GM19372 (cell line): ENCODE data around the gene SLC47A1.
"Not testable (repeated sequence)": the region's sequence is repeated elsewhere in the genome, so short reads cannot be mapped to it uniquely, and the experiment has no call there.

Source experiments
- ATAC-seq: cut with Tn5 transposase; IDR thresholded peaks from one replicate; pipeline ENCODE4 v1.9.1; 2021; ENCODE audit warnings: mild to moderate bottlenecking, low read depth, moderate library complexity; ENCODE audit not compliant: unreplicated experiment

The SLC47A1 gene, protein sequence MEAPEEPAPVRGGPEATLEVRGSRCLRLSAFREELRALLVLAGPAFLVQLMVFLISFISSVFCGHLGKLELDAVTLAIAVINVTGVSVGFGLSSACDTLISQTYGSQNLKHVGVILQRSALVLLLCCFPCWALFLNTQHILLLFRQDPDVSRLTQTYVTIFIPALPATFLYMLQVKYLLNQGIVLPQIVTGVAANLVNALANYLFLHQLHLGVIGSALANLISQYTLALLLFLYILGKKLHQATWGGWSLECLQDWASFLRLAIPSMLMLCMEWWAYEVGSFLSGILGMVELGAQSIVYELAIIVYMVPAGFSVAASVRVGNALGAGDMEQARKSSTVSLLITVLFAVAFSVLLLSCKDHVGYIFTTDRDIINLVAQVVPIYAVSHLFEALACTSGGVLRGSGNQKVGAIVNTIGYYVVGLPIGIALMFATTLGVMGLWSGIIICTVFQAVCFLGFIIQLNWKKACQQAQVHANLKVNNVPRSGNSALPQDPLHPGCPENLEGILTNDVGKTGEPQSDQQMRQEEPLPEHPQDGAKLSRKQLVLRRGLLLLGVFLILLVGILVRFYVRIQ

GRCh38 chr17:19533718-19534561 is at the start of gene SLC47A1:
Gene SLC47A1 (plus strand): TSS chr17:19533854. CDS start chr17:19533940, 86 bp downstream.
- no peak for ATAC-seq

- no peak for ATAC-seq
Measured at GRCh38 chr17:19485800-19486340, 47.8 kb upstream of the SLC47A1 start.

DNA sequence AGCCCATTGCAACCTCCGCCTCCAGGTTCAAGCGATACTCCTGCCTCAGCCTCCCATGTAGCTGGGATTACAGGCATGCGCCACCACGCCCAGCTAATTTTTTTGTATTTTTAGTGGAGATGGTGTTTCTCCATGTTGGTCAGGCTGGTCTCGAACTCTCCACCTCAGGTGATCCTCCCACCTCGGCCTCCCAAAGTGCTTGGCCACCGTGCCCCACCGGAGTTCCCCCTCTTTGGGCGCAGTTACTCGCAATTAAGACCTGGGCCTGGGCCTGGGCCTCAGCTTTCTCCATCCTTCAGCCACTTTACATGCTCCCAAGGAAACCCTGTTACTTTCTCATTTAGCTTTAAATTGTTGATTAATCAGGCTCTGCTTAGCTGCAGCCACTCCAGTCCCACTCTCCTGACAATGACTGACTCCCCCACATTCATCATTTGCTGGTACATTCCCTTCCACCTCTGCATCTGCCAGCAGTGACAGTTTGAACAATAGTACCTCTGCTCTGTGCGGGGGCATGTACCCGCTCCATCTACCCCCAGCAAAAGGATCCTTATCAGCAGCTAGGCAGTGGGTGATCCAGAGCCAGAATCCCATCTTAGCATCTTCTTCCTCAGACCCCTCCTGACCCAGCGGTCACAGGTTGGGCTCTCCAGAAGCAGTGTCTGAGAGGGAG is 47.2 kb upstream of the SLC47A1 start:
- ATAC-seq = no peak

DNA sequence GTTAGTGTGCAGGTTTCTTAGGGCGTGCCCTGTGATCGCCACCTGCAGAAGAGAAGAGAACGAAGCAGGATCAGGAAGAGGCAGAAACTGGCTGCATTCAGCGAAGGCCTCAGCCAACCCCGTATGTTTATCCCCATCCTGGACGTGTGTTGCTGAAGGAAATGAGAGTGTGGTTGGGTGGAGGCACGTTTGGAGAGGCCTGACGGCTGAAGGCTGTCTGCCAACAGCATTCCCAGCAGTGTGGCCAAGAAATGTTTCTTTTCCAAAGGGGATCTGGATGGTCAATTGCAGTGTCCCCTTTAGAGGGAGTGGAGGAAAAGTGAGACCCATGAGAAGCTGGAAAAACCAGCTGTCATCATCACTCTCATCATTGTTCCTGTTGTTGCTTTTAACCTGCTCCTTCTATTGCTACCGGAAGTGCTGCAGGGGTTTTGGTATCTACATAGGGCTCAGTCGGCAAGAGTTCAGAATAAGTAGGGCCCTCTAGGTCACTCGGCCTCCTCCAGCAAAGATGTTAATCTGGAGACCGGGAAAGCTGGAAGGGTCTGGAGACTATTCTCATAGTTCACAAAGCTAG is 46.5 kb upstream of the SLC47A1 start:
- no peak for ATAC-seq

DNA sequence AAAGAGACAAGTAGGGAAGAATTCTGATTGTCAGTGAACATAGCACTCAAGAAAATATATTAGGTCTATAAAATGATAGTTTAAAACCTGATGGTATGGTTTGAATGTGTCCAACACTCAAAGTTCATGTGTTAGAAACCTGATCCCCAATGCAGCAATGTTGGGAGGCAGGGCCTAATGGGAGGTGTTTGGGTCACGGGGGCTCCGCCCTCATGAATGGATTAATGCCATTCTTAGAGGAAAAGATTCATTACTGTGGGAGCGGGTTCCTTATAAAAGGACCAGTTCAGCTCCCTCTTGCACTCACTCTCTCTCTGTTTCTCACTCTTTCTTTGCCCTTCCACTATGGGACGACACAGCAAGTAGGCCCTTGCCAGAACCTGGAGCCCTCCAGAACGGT is 41.5 kb upstream of the SLC47A1 start:
- no peak for ATAC-seq

GRCh38 chr17:19494961-19495806 is 38.5 kb upstream of the SLC47A1 start:
- no peak for ATAC-seq

DNA sequence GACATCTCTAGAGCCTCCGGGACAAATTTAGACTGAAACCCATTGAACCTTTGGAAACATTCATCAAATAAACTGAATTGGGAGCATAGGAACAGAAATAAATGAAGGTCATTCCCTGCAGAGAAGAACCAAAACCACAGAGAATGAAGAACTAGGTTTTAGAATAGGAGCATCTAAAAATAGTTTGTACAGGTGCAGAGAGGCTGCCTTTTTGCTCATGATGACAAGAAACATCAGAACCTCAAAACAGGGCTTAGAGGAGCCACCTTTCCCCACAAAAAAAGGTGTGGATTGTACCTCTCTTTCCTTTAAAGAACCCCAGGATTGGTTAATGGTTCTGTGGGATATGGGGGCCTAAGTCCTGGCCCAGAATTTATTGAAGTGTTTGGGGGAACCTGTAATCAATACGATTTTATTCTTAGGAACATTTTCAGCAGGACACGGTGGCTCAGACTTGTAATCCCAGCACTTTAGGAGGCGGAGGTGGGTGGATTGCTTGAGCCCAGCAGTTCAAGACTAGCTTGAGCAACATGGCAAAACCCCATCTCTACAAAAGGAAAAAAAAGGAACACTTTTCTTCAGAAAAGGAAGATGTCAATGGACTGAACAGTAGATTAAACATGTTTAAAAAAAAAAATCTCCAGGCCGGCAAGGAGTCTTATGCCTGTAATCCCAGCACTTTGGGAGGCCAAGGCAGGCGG is 37.7 kb upstream of the SLC47A1 start:
- ATAC-seq = no peak

DNA sequence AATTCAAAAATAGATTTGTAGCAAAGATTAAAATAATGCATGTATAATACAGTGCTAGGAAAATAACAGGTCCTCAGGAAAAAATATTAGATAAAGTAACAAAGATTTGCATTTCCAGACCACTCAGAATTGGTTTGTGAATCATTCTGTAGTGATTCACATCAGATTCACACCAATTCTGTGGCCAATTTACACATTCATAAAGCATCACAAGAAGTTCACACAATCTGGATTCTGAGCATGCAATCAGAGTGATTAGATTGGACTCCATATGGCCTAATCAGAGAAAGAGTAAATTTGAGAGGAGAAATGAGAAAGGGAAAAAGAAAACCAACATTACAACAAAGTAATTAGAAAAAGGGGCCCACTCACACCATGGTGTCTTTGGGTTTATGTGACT is 36.0 kb upstream of the SLC47A1 start:
- no peak for ATAC-seq

DNA sequence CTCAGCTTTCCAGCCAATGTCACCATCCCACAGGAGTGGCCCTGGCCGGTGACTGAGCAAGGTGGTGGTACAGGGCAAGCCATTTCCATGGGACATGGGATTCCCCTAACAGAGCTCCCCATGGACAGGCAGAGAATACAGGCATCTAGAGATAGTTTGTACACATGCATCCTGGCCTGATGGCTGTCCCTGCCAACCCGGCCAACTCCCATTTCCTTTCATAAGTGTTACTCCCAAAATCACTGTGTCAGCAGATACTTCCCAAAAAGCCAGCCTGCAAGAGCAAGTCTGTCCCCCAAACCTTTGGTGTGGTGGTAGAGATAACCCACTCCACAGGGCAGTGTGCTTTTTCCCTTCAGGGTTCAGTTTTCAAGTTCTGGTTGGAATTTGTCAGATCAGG is 32.4 kb upstream of the SLC47A1 start:
- no peak for ATAC-seq

DNA sequence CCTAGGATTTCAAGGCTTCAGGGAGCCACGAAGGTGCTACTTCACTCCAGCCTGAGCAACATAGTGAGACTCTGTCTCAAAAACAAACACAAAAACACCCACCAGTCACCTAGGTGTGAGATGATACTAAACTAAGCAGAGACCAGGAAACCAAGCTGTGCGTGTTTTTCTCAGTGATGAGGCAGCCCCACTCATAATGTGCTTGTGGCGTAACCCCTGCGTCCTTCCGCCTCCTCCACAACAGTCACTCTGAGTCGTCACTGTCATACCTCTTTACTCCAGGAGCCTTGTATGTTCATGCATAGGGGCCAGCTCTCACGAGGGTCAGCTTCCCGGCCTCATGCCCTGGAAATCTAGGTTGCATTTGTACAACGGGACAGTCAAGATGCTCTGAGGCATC is 31.1 kb upstream of the SLC47A1 start:
- ATAC-seq = no peak

GRCh38 chr17:19505561-19505960 is 28.1 kb upstream of the SLC47A1 start:
- not testable (repeated sequence) for ATAC-seq

DNA sequence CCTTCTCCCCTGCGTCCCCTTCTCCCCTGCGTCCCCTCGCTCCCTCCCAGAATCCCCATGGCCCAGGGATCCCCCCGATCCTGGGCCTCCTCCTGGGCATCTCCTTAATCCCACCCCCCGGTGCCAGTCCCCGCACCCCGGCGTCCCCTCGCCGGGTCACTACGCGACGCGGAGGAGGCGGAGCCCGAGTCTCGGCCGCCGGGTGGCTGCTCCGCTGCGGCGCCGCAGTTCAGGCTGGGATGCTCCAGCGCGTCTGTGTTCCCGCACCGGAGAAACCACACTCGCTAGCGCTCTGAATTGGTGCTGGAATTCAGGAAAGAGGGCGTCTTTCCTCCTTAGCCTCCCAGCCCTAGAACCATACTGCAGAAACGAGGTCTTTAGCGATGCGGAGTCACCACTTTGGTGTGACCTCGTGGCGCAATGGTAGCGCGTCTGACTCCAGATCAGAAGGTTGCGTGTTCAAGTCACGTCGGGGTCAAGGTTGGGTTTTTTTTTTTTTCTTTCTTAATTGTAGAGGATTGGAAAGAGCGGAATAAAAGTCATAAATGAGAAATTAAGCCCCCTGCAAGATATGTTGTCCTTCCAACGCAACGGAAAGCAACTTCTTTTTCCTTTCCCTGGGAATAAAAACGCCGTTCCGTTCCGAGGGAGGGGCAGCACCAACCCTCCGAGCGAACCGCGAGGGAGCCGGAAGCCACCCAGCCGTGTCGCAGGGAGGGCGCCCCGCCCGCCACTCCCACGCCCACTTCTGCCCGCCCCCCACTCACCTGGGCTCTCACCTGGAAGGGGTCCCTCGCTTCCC is 25.7 kb upstream of the SLC47A1 start:
- ATAC-seq = peak; percentile 66

DNA sequence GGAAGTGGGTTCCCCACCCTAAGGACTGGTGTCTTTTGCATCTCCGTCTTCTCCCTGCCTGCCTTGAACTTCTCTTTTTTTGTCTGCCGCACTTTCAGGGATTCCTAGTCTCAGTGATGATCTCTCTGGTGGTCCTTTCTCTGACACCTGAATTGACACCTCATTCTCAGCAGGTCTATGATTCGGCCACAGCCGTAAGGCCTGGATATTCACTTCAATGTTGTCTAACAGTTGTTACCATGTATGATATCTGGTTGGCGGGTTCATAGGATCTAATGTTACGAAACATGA is 25.1 kb upstream of the SLC47A1 start:
- no peak for ATAC-seq

DNA sequence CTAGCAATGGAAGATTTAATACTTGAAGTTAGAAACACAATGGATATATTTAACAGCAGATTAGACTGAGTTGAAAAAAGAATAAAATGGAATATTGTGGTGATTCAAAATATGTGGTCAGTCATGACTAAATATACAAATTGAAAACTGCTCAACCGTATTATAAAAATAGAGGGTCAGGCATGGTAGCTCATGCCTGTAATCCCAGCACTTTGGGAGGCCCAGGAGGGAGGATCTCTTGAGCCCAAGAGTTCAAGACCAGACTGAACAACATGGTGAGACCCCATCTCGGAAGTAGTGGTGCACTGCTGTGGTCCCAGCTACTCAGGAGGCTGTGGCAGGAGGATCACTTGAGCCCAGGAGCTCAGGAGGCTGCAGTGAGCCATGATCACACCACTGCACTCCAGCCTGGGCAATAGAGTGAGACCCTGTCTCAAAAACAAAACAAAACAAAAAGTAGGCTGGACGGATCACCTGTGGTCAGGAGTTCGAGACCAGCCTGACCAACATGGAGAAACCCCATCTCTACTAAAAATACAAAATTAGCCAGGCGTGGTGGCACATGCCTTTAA is 24.3 kb upstream of the SLC47A1 start:
- ATAC-seq = not testable (repeated sequence)

- no peak for ATAC-seq
Measured at GRCh38 chr17:19510903-19511302, 22.8 kb upstream of the SLC47A1 start.

- ATAC-seq = no peak
Measured at GRCh38 chr17:19513897-19514488, 19.7 kb upstream of the SLC47A1 start.

- ATAC-seq = no peak
Measured at GRCh38 chr17:19517699-19518098, 16.0 kb upstream of the SLC47A1 start.
